ENCODE data around the gene LGR6.

GRCh38 chr1:202212787-202213186, 19.2 kb downstream of the LGR6 start:
- TF ChIP-seq CTCF (conservative IDR thresholded peaks at IDR 0.05; ENCODE audit: low read depth, low read length): no peak
- TF ChIP-seq USF2 (IDR thresholded peaks at IDR 0.05; ENCODE audit: low read depth, low read length): no peak
- TF ChIP-seq POLR2A (IDR thresholded peaks at IDR 0.05; ENCODE audit: low read depth, low read length): no peak
- no peak for TF ChIP-seq MAFK (IDR thresholded peaks at IDR 0.05; ENCODE audit: low read depth, low read length)
- no peak for TF ChIP-seq SMC3 (IDR thresholded peaks at IDR 0.05; ENCODE audit: low read depth, low read length)
- TF ChIP-seq RFX5 (IDR thresholded peaks at IDR 0.05; ENCODE audit: low read depth, low read length): no peak
- no peak for TF ChIP-seq BHLHE40 (IDR thresholded peaks at IDR 0.05; ENCODE audit: low read depth, low read length)
- no peak for TF ChIP-seq RCOR1 (IDR thresholded peaks at IDR 0.05; ENCODE audit: insufficient replicate concordance, low read length)
